ENCODE measurements around the gene PRDX5. TPM values are rescaled to one million over a fixed set of nuclear protein-coding genes. Genes with fewer than 3 reads are reported as not detected.

Gene PRDX5
- total RNA-seq, 3 donors from 2014 or later, result 159 to 512 (median 353) TPM

DNA sequence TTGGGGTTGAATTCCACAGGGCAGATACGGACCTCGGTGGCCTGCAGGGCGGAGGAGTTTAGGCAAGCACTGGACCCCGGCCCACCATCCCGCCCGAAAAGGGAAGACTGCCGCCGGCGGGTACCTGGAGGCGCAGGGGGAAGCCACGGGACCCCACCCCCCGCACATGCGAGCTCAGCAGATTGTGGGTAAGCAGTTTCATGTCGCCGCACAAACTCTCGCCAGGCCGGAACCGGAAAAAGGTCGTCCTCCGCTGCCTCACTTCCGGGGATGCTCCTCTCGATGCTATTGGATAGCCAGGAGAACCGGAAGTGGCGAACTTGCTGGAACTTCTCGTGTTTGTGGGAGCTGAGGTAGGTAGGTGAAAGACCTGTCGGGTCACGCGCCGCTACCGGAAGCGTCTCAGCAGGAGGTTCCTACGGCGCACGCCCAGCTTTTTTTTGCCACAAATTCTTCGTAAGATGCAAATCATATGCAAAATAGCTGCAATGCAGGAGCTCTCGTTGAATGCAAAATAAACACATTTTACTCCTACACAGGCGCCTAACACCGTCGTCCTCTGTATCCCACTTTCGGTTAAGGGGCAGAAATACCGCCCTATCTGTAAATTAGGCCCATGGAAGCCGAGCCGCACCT is 478 bp upstream of the PRDX5 start, which contains the start of gene TRMT112:
TSS of gene TRMT112 (minus strand) at position 235 of the 636 bp plus-strand sequence. CDS start at position 202, 33 bp downstream.
- no peaks in the 10 kb centered on the region for H3K9me3 ChIP-seq
- peak; percentile 94 to 98 (median 96) for DNase-seq
- H3K4me1 ChIP-seq (ENCODE audit: low read depth), result peaks cover 32% of the 10 kb centered on the region
- peak; percentile 70 for ATAC-seq
- H3K36me3 ChIP-seq (ENCODE audit: low read depth), result peaks cover 6% of the 10 kb centered on the region
- intact Hi-C loops (cut with DNase I, micrococcal nuclease), result no loop called here
- TF ChIP-seq, protein P1, sequence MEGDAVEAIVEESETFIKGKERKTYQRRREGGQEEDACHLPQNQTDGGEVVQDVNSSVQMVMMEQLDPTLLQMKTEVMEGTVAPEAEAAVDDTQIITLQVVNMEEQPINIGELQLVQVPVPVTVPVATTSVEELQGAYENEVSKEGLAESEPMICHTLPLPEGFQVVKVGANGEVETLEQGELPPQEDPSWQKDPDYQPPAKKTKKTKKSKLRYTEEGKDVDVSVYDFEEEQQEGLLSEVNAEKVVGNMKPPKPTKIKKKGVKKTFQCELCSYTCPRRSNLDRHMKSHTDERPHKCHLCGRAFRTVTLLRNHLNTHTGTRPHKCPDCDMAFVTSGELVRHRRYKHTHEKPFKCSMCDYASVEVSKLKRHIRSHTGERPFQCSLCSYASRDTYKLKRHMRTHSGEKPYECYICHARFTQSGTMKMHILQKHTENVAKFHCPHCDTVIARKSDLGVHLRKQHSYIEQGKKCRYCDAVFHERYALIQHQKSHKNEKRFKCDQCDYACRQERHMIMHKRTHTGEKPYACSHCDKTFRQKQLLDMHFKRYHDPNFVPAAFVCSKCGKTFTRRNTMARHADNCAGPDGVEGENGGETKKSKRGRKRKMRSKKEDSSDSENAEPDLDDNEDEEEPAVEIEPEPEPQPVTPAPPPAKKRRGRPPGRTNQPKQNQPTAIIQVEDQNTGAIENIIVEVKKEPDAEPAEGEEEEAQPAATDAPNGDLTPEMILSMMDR (IDR thresholded peaks at IDR 0.05), result no peak
- H3K4me3 ChIP-seq, result peak within 1 kb of the TSS; percentile 69

- Histone ChIP-seq H3K4me1 (ENCODE audit: low read depth) (peaks cover 28% of the 10 kb centered on the region), H3K4me3 (peak overlapping the region; percentile 69), H3K36me3 (ENCODE audit: low read depth) (peaks cover 6% of the 10 kb centered on the region), H3K9me3 (no peaks in the 10 kb centered on the region)
- intact Hi-C loops (cut with DNase I, micrococcal nuclease), result no loop called here
- TF ChIP-seq, protein P1 (IDR thresholded peaks at IDR 0.05), result no peak
- peak; percentile 67 to 72 (median 70) for DNase-seq
- ATAC-seq, result no peak
Measured at GRCh38 chr11:64318766-64319761, 1.1 kb downstream of the PRDX5 start.

DNA sequence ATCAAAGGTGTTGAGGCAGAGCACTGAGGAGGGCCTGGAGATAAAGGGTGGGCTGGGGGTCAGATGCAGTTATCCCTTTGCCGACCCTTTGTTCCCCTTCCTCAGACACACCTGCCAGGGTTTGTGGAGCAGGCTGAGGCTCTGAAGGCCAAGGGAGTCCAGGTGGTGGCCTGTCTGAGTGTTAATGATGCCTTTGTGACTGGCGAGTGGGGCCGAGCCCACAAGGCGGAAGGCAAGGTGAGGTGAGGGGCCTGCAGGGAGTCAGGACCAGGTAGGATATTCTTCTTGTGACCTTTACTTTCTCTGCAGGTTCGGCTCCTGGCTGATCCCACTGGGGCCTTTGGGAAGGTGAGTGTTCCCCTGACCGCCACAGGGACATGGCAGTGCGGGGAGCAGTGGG is 2.6 kb downstream of the PRDX5 start:
- H3K4me3 ChIP-seq, result no peak overlapping the region
- peaks cover 28% of the 10 kb centered on the region for H3K4me1 ChIP-seq (ENCODE audit: low read depth)
- no peaks in the 10 kb centered on the region for H3K9me3 ChIP-seq
- ATAC-seq (no peak), DNase-seq (peak in 2 of 3 donors; percentile 30 to 48)
- TF ChIP-seq, protein P1 (IDR thresholded peaks at IDR 0.05), result no peak
- intact Hi-C loops (cut with DNase I, micrococcal nuclease), result no loop called here
- no peaks in the 10 kb centered on the region for H3K36me3 ChIP-seq (ENCODE audit: low read depth)

GRCh38 chr11:64321026-64321425 is 3.1 kb downstream of the PRDX5 start:
- TF ChIP-seq, protein P1 (IDR thresholded peaks at IDR 0.05), result no peak
- DNase-seq, result no peak
- intact Hi-C loops (cut with DNase I, micrococcal nuclease), result no loop called here
- H3K4me3 ChIP-seq, result no peak overlapping the region
- no peaks in the 10 kb centered on the region for H3K9me3 ChIP-seq
- no peaks in the 10 kb centered on the region for H3K36me3 ChIP-seq (ENCODE audit: low read depth)
- ATAC-seq, result no peak
- H3K4me1 ChIP-seq (ENCODE audit: low read depth), result peaks cover 26% of the 10 kb centered on the region

DNA sequence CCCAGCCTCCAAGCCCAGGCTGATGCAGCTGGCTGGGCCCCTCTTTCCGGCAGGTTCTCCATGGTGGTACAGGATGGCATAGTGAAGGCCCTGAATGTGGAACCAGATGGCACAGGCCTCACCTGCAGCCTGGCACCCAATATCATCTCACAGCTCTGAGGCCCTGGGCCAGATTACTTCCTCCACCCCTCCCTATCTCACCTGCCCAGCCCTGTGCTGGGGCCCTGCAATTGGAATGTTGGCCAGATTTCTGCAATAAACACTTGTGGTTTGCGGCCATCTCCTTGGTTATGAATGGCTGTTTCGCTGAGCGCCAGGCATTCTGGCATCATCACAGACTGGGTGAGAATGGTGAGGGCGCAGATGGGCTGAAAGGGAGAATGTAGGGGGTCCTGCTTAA is 3.6 kb downstream of the PRDX5 start:
- TF ChIP-seq, protein P1 (IDR thresholded peaks at IDR 0.05), result no peak
- intact Hi-C loops (cut with DNase I, micrococcal nuclease), result no loop called here
- DNase-seq (peak; percentile 79 to 82 (median 80)), ATAC-seq (peak; percentile 54)
- Histone ChIP-seq H3K4me1 (ENCODE audit: low read depth) (peaks cover 22% of the 10 kb centered on the region), H3K4me3 (no peak overlapping the region), H3K9me3 (no peaks in the 10 kb centered on the region), H3K36me3 (ENCODE audit: low read depth) (no peaks in the 10 kb centered on the region)
